ENCODE results near the gene RMND5B.

Gene RMND5B

GRCh38 chr5:178170455-178170854 is 39.6 kb downstream of the RMND5B start:
- Histone ChIP-seq H3K4me2 (ENCODE audit: low read length, poor library complexity, severe bottlenecking) (no peak overlapping the region), H3K18ac (ENCODE audit: low read depth in 1 of 2, low read length in 2 of 2) (no peak overlapping the region), H3K4me1 (ENCODE audit: control insufficient read depth, insufficient read depth, low read depth, low read length) (no peaks in the 10 kb centered on the region), H3K23ac (ENCODE audit: low read length in 2 of 2) (no peak overlapping the region), H3K14ac (ENCODE audit: low read length in 2 of 2) (no peak overlapping the region), H3K36me3 (ENCODE audit: control insufficient read depth in 1 of 2, insufficient read depth in 2 of 2, low read depth in 1 of 2, low read length in 2 of 2) (no peaks in the 10 kb centered on the region), H4K91ac (ENCODE audit: low read length) (no peak overlapping the region), H3K4ac (ENCODE audit: low read depth in 1 of 2, low read length in 2 of 2) (no peak overlapping the region), H3K27ac (ENCODE audit: low read length, poor library complexity, severe bottlenecking) (no peak overlapping the region), H2BK12ac (ENCODE audit: low read length in 2 of 2) (no peak overlapping the region), H3K4me3 (ENCODE audit: insufficient read depth in 1 of 2, low read depth in 1 of 2, low read length in 2 of 2) (no peak overlapping the region), H2AFZ (ENCODE audit: low read depth, low read length) (no peak overlapping the region), H2BK120ac (ENCODE audit: low read depth, low read length) (no peak overlapping the region), H3K27me3 (ENCODE audit: control insufficient read depth in 1 of 2, insufficient read depth in 1 of 2, low read length in 2 of 2) (peaks cover 16 to 30% of the 10 kb centered on the region in 2 experiments), H2BK15ac (ENCODE audit: low read depth, poor library complexity, severe bottlenecking) (no peak overlapping the region), H3K79me1 (replicated peaks; ENCODE audit: low read length, poor library complexity, severe bottlenecking) (no peaks in the 10 kb centered on the region), H4K8ac (ENCODE audit: low read length) (no peak overlapping the region), H2AK5ac (ENCODE audit: low read length, severe bottlenecking) (no peak overlapping the region), H2BK5ac (ENCODE audit: low read depth, low read length, poor library complexity, severe bottlenecking) (no peak overlapping the region), H3K9me3 (ENCODE audit: control insufficient read depth, low read length) (no peaks in the 10 kb centered on the region), H3K9ac (ENCODE audit: low read length) (no peak overlapping the region)
- WGBS = 87% methylated on average over 1 of the region's 2 CpGs
- no peak for DNase-seq

DNA sequence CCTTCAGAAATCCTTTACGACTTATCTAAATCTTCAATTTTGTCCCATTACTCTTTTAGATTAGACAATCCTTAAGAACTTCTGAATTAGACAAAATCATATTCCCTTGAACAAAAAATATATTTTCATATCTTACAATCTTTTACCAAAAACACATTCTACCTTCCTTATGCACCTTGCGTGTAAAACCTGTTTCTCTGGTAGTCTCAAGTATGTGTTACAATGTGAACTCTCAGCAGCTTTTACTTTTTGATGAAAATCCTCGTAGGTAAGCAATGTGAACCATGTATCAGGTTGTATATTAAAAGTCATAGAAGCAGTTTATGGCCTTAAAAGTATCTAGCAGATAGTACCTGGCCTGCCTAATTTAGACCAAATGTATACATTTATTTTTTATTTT is 43.6 kb downstream of the RMND5B start:
- Histone ChIP-seq H3K4me2 (ENCODE audit: low read length, poor library complexity, severe bottlenecking) (no peak overlapping the region), H2AK5ac (ENCODE audit: low read length, severe bottlenecking) (no peak overlapping the region), H3K14ac (ENCODE audit: low read length in 2 of 2) (no peak overlapping the region), H3K4ac (ENCODE audit: low read depth in 1 of 2, low read length in 2 of 2) (no peak overlapping the region), H3K18ac (ENCODE audit: low read depth in 1 of 2, low read length in 2 of 2) (no peak overlapping the region), H2BK5ac (ENCODE audit: low read depth, low read length, poor library complexity, severe bottlenecking) (no peak overlapping the region), H3K23ac (ENCODE audit: low read length in 2 of 2) (no peak overlapping the region), H3K4me3 (ENCODE audit: insufficient read depth in 1 of 2, low read depth in 1 of 2, low read length in 2 of 2) (no peak overlapping the region), H3K4me1 (ENCODE audit: control insufficient read depth, insufficient read depth, low read depth, low read length) (no peaks in the 10 kb centered on the region), H2BK120ac (ENCODE audit: low read depth, low read length) (no peak overlapping the region), H2BK12ac (ENCODE audit: low read length in 2 of 2) (no peak overlapping the region), H3K27me3 (ENCODE audit: control insufficient read depth in 1 of 2, insufficient read depth in 1 of 2, low read length in 2 of 2) (peaks cover 10 to 12% of the 10 kb centered on the region in 2 experiments), H4K8ac (ENCODE audit: low read length) (no peak overlapping the region), H3K9me3 (ENCODE audit: control insufficient read depth, low read length) (peaks cover 2% of the 10 kb centered on the region), H3K79me1 (replicated peaks; ENCODE audit: low read length, poor library complexity, severe bottlenecking) (no peaks in the 10 kb centered on the region), H3K27ac (ENCODE audit: low read length, poor library complexity, severe bottlenecking) (no peak overlapping the region), H4K91ac (ENCODE audit: low read length) (no peak overlapping the region), H3K36me3 (ENCODE audit: control insufficient read depth in 1 of 2, insufficient read depth in 2 of 2, low read depth in 1 of 2, low read length in 2 of 2) (no peaks in the 10 kb centered on the region), H2BK15ac (ENCODE audit: low read depth, poor library complexity, severe bottlenecking) (no peak overlapping the region), H3K9ac (ENCODE audit: low read length) (no peak overlapping the region), H2AFZ (ENCODE audit: low read depth, low read length) (no peak overlapping the region)
- WGBS = 91% methylated on average over 1 of the region's 3 CpGs
- DNase-seq = no peak

GRCh38 chr5:178176791-178177190 is 46.0 kb downstream of the RMND5B start:
- Histone ChIP-seq H4K8ac (ENCODE audit: low read length) (no peak overlapping the region), H3K4me3 (ENCODE audit: insufficient read depth in 1 of 2, low read depth in 1 of 2, low read length in 2 of 2) (no peak overlapping the region), H3K9ac (ENCODE audit: low read length) (no peak overlapping the region), H3K9me3 (ENCODE audit: control insufficient read depth, low read length) (peaks cover 11% of the 10 kb centered on the region), H4K91ac (ENCODE audit: low read length) (no peak overlapping the region), H2BK12ac (ENCODE audit: low read length in 2 of 2) (no peak overlapping the region), H3K27me3 (ENCODE audit: control insufficient read depth in 1 of 2, insufficient read depth in 1 of 2, low read length in 2 of 2) (peaks cover 0 to 2% of the 10 kb centered on the region in 2 experiments), H2AK5ac (ENCODE audit: low read length, severe bottlenecking) (no peak overlapping the region), H3K4me2 (ENCODE audit: low read length, poor library complexity, severe bottlenecking) (no peak overlapping the region), H3K79me1 (replicated peaks; ENCODE audit: low read length, poor library complexity, severe bottlenecking) (no peaks in the 10 kb centered on the region), H3K36me3 (ENCODE audit: control insufficient read depth in 1 of 2, insufficient read depth in 2 of 2, low read depth in 1 of 2, low read length in 2 of 2) (no peaks in the 10 kb centered on the region), H3K23ac (ENCODE audit: low read length in 2 of 2) (no peak overlapping the region), H3K27ac (ENCODE audit: low read length, poor library complexity, severe bottlenecking) (no peak overlapping the region), H3K18ac (ENCODE audit: low read depth in 1 of 2, low read length in 2 of 2) (no peak overlapping the region), H3K14ac (ENCODE audit: low read length in 2 of 2) (no peak overlapping the region), H2BK120ac (ENCODE audit: low read depth, low read length) (no peak overlapping the region), H2BK5ac (ENCODE audit: low read depth, low read length, poor library complexity, severe bottlenecking) (no peak overlapping the region), H3K4ac (ENCODE audit: low read depth in 1 of 2, low read length in 2 of 2) (no peak overlapping the region), H2BK15ac (ENCODE audit: low read depth, poor library complexity, severe bottlenecking) (no peak overlapping the region), H3K4me1 (ENCODE audit: control insufficient read depth, insufficient read depth, low read depth, low read length) (no peaks in the 10 kb centered on the region), H2AFZ (ENCODE audit: low read depth, low read length) (no peak overlapping the region)
- WGBS = 90% methylated on average over 5 of the region's 6 CpGs
- DNase-seq = no peak

- 82% methylated on average over 8 of the region's 8 CpGs for WGBS
- H3K4ac ChIP-seq (ENCODE audit: low read depth in 1 of 2, low read length in 2 of 2) = no peak overlapping the region
- no peak overlapping the region for H3K23ac ChIP-seq (ENCODE audit: low read length in 2 of 2)
Observed at GRCh38 chr5:178177569-178177968, 46.8 kb downstream of the RMND5B start.

More at GRCh38 chr5:178177569-178177968, 46.8 kb downstream of the RMND5B start:
- Histone ChIP-seq H3K18ac (ENCODE audit: low read depth in 1 of 2, low read length in 2 of 2) (no peak overlapping the region), H4K91ac (ENCODE audit: low read length) (no peak overlapping the region), H2BK15ac (ENCODE audit: low read depth, poor library complexity, severe bottlenecking) (no peak overlapping the region), H3K79me1 (replicated peaks; ENCODE audit: low read length, poor library complexity, severe bottlenecking) (no peaks in the 10 kb centered on the region), H3K4me1 (ENCODE audit: control insufficient read depth, insufficient read depth, low read depth, low read length) (no peaks in the 10 kb centered on the region), H3K4me2 (ENCODE audit: low read length, poor library complexity, severe bottlenecking) (no peak overlapping the region), H3K14ac (ENCODE audit: low read length in 2 of 2) (no peak overlapping the region), H3K4me3 (ENCODE audit: insufficient read depth in 1 of 2, low read depth in 1 of 2, low read length in 2 of 2) (no peak overlapping the region), H2BK12ac (ENCODE audit: low read length in 2 of 2) (no peak overlapping the region), H3K9me3 (ENCODE audit: control insufficient read depth, low read length) (peaks cover 11% of the 10 kb centered on the region), H2AK5ac (ENCODE audit: low read length, severe bottlenecking) (no peak overlapping the region), H3K36me3 (ENCODE audit: control insufficient read depth in 1 of 2, insufficient read depth in 2 of 2, low read depth in 1 of 2, low read length in 2 of 2) (no peaks in the 10 kb centered on the region), H2AFZ (ENCODE audit: low read depth, low read length) (no peak overlapping the region), H4K8ac (ENCODE audit: low read length) (no peak overlapping the region), H2BK120ac (ENCODE audit: low read depth, low read length) (no peak overlapping the region), H2BK5ac (ENCODE audit: low read depth, low read length, poor library complexity, severe bottlenecking) (no peak overlapping the region), H3K27ac (ENCODE audit: low read length, poor library complexity, severe bottlenecking) (no peak overlapping the region), H3K27me3 (ENCODE audit: control insufficient read depth in 1 of 2, insufficient read depth in 1 of 2, low read length in 2 of 2) (peaks cover 0 to 2% of the 10 kb centered on the region in 2 experiments), H3K9ac (ENCODE audit: low read length) (no peak overlapping the region)
- no peak for DNase-seq

Measured in mesenchymal stem cell (in vitro differentiated cells and primary cell).